Duodenal mucosa (tissue), 2 donors: ENCODE measurements around the gene PARN.
"Not testable (repeated sequence)": the region's sequence is repeated elsewhere in the genome, so short reads cannot be mapped to it uniquely, and the experiment has no call there.

Experiments
- H3K27ac ChIP-seq: one replicate; pipeline ENCODE4 v1.7.0; 2013; ENCODE audit warnings: low read depth, low read length
- H3K27me3 ChIP-seq, 2 donors: one replicate each; pipeline ENCODE4 v1.7.0; 2013; ENCODE audit warnings: low read length in 2 of 2, control low read depth in 1 of 2; ENCODE audit not compliant: insufficient read depth in 2 of 2, control insufficient read depth in 1 of 2
- H3K36me3 ChIP-seq, 2 donors: one replicate each; pipeline ENCODE4 v1.7.0; 2013; ENCODE audit warnings: low read length in 2 of 2, control low read depth in 1 of 2; ENCODE audit not compliant: insufficient read depth in 2 of 2, control insufficient read depth in 1 of 2
- H3K4me1 ChIP-seq, 2 donors: one replicate each; pipeline ENCODE4 v1.7.0; 2013; ENCODE audit warnings: low read length in 2 of 2, control low read depth in 1 of 2; ENCODE audit not compliant: insufficient read depth in 2 of 2, control insufficient read depth in 1 of 2
- H3K4me3 ChIP-seq, 2 donors: one replicate each; pipeline ENCODE4 v1.7.0; 2013; ENCODE audit warnings: low read length in 2 of 2, low read depth in 1 of 2
- H3K9ac ChIP-seq, 2 donors: one replicate each; pipeline ENCODE4 v1.7.0; 2013; ENCODE audit warnings: low read length in 2 of 2, low read depth in 1 of 2
- H3K9me3 ChIP-seq, 2 donors: one replicate each; pipeline ENCODE4 v1.7.0; 2013; ENCODE audit warnings: low read length in 2 of 2, control low read depth in 1 of 2; ENCODE audit not compliant: control insufficient read depth in 1 of 2

Gene PARN

GRCh38 chr16:14658063-14658462, 28.0 kb upstream of the PARN start:
- Histone ChIP-seq H3K36me3 (peaks cover 9 to 45% of the 10 kb centered on the region in 2 donors), H3K27me3 (no peaks in the 10 kb centered on the region), H3K9ac (no peak overlapping the region), H3K4me3 (no peak overlapping the region), H3K27ac (no peak overlapping the region), H3K9me3 (no peaks in the 10 kb centered on the region), H3K4me1 (peaks cover 7 to 17% of the 10 kb centered on the region in 2 donors)

GRCh38 chr16:14652726-14653125, 22.7 kb upstream of the PARN start:
- H3K4me1 ChIP-seq, result peaks cover 7 to 17% of the 10 kb centered on the region in 2 donors
- H3K36me3 ChIP-seq, result peaks cover 30 to 65% of the 10 kb centered on the region in 2 donors
- no peak overlapping the region for H3K9ac ChIP-seq
- no peak overlapping the region for H3K4me3 ChIP-seq
- H3K9me3 ChIP-seq, result no peaks in the 10 kb centered on the region
- no peaks in the 10 kb centered on the region for H3K27me3 ChIP-seq
- no peak overlapping the region for H3K27ac ChIP-seq

GRCh38 chr16:14650629-14651028, 20.6 kb upstream of the PARN start:
- Histone ChIP-seq H3K27ac (no peak overlapping the region), H3K4me1 (peaks cover 2 to 4% of the 10 kb centered on the region in 2 donors), H3K9ac (no peak overlapping the region), H3K4me3 (no peak overlapping the region), H3K9me3 (no peaks in the 10 kb centered on the region), H3K36me3 (peaks cover 33 to 75% of the 10 kb centered on the region in 2 donors), H3K27me3 (no peaks in the 10 kb centered on the region)

- no peaks in the 10 kb centered on the region for H3K27me3 ChIP-seq
- H3K9ac ChIP-seq, result no peak overlapping the region
- H3K4me3 ChIP-seq, result no peak overlapping the region
- no peaks in the 10 kb centered on the region for H3K4me1 ChIP-seq
- peaks cover 40 to 77% of the 10 kb centered on the region in 2 donors for H3K36me3 ChIP-seq
- no peaks in the 10 kb centered on the region for H3K9me3 ChIP-seq
- H3K27ac ChIP-seq, result no peak overlapping the region
These were observed 19.8 kb upstream of the PARN start for GRCh38 chr16:14649816-14650215.

- Histone ChIP-seq H3K9ac (no peak overlapping the region), H3K36me3 (peaks cover 13 to 39% of the 10 kb centered on the region in 2 donors), H3K9me3 (no peaks in the 10 kb centered on the region), H3K27ac (no peak overlapping the region), H3K4me3 (no peak overlapping the region), H3K4me1 (peaks cover 22 to 27% of the 10 kb centered on the region in 2 donors), H3K27me3 (no peaks in the 10 kb centered on the region)
These were observed 11.9 kb upstream of the PARN start for GRCh38 chr16:14641926-14642325.

- H3K9me3 ChIP-seq, result no peaks in the 10 kb centered on the region
- H3K27ac ChIP-seq, result peak overlapping the region; percentile 74
- H3K9ac ChIP-seq, result peak overlapping the region; percentile 25 to 60
- peaks cover 13 to 36% of the 10 kb centered on the region in 2 donors for H3K36me3 ChIP-seq
- no peaks in the 10 kb centered on the region for H3K27me3 ChIP-seq
- peaks cover 22 to 29% of the 10 kb centered on the region in 2 donors for H3K4me1 ChIP-seq
- H3K4me3 ChIP-seq, result peak overlapping the region; percentile 12 to 17
These were observed 11.1 kb upstream of the PARN start for GRCh38 chr16:14641206-14641605.

- Histone ChIP-seq H3K9me3 (no peaks in the 10 kb centered on the region), H3K4me3 (peak overlapping the region in 1 of 2 donors; percentile 12), H3K9ac (peak overlapping the region; percentile 60), H3K4me1 (peaks cover 27 to 35% of the 10 kb centered on the region in 2 donors), H3K27me3 (no peaks in the 10 kb centered on the region), H3K36me3 (peaks cover 13 to 29% of the 10 kb centered on the region in 2 donors), H3K27ac (peak overlapping the region; percentile 74)
These were observed 10.5 kb upstream of the PARN start for GRCh38 chr16:14640538-14640937.

- H3K9ac ChIP-seq, result peak overlapping the region in 1 of 2 donors; percentile 44
- peak overlapping the region; percentile 22 for H3K27ac ChIP-seq
- not testable (repeated sequence) for H3K27me3 ChIP-seq, H3K9me3 ChIP-seq, H3K4me3 ChIP-seq
- peaks cover 49 to 52% of the 10 kb centered on the region in 2 donors for H3K4me1 ChIP-seq
- H3K36me3 ChIP-seq, result peaks cover 0 to 15% of the 10 kb centered on the region in 2 donors
These were observed 6.8 kb upstream of the PARN start for GRCh38 chr16:14636951-14637240.

GRCh38 chr16:14636179-14636950, 6.3 kb upstream of the PARN start:
- peaks cover 46 to 54% of the 10 kb centered on the region in 2 donors for H3K4me1 ChIP-seq
- peak overlapping the region; percentile 42 for H3K27ac ChIP-seq
- not testable (repeated sequence) for H3K27me3 ChIP-seq, H3K9me3 ChIP-seq, H3K4me3 ChIP-seq
- H3K9ac ChIP-seq, result peak overlapping the region; percentile 25 to 99
- H3K36me3 ChIP-seq, result peaks cover 0 to 15% of the 10 kb centered on the region in 2 donors

- Histone ChIP-seq H3K4me1 (peaks cover 42 to 46% of the 10 kb centered on the region in 2 donors), H3K9me3 (no peaks in the 10 kb centered on the region), H3K4me3 (peak overlapping the region; percentile 28 to 94), H3K27me3 (no peaks in the 10 kb centered on the region), H3K9ac (peak overlapping the region; percentile 43 to 99), H3K27ac (peak overlapping the region; percentile 70), H3K36me3 (peaks cover 0 to 15% of the 10 kb centered on the region in 2 donors)
These were observed 5.5 kb upstream of the PARN start for GRCh38 chr16:14635395-14636165.
